GM13976 (cell line): Measurements from ENCODE around the gene SGSH.

Experiments used
- DNase-seq: peaks from one replicate; pipeline ENCODE4 v3.0.0; 2012; ENCODE audit warnings: low spot score
- CTCF ChIP-seq: IDR thresholded peaks from 2 replicates; pipeline ENCODE4 v1.5.1; 2012; ENCODE audit warnings: borderline replicate concordance, mild to moderate bottlenecking; ENCODE audit not compliant: insufficient read depth; ENCODE audit errors: extremely low read depth, missing control alignments, control extremely low read depth
- in situ Hi-C: fragments of 300-500 bp; cut with MboI; formaldehyde crosslinking; loops from one replicate; pipeline ENCODE4 v1.12.0; 2022; ENCODE audit warnings: low sequenced_read_pairs, mixed read lengths, inconsistent platforms; ENCODE audit not compliant: unreplicated experiment

SGSH gene

GRCh38 chr17:80195671-80196529 is 24.2 kb downstream of the SGSH start:
- peak; percentile 73 for DNase-seq
- in situ Hi-C loops: no loop called here
- TF ChIP-seq CTCF: peak; percentile 77

GRCh38 chr17:80195141-80195540 is 25.0 kb downstream of the SGSH start:
- no peak for TF ChIP-seq CTCF
- in situ Hi-C loops: no loop called here
- DNase-seq: no peak

- in situ Hi-C loops: no loop called here
- TF ChIP-seq CTCF: no peak
- DNase-seq: no peak
These were observed 28.1 kb downstream of the SGSH start for GRCh38 chr17:80191865-80192661.

- no peak for TF ChIP-seq CTCF
- no peak for DNase-seq
- in situ Hi-C loops: no loop called here
These were observed 28.9 kb downstream of the SGSH start for GRCh38 chr17:80191192-80191591.

GRCh38 chr17:80190716-80191115 is 29.4 kb downstream of the SGSH start:
- no peak for DNase-seq
- TF ChIP-seq CTCF: no peak
- in situ Hi-C loops: no loop called here

GRCh38 chr17:80189611-80190010 is 30.5 kb downstream of the SGSH start:
- in situ Hi-C loops: no loop called here
- DNase-seq: no peak
- no peak for TF ChIP-seq CTCF
